Measurements from ENCODE around the gene THSD4.

DNA sequence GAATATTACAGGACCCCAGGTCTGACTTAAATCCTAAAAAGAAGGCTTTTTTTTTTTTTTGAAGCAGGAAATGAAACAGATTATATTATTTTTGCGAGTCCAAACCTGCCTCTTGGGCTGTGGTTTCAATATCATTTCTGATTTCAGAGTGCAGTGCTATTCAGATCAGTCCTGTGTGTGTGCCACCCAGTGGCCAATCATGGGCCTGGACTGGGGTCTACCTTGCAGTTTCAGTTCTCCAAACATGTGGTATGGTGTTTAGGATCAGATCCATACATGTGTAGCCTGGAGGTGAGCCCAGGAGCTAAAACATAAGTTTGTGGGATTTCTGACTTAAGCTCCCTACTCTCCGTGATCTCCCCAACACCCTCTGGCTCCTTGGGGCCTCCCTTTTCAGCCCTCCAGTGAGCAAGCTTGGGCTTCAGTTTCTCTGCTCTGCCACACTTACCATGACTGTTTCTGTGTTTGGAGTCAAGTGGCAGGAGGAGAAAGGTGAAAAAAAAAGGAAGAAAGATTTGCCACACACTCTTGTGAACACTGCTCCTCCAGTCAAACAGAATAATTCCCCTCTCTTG, 12.1 kb upstream of the THSD4 start:
- TF ChIP-seq CTCF (IDR thresholded peaks at IDR 0.05; ENCODE audit: insufficient read depth, low read length) (no peak), GABPA (IDR thresholded peaks at IDR 0.05; ENCODE audit: low read depth) (no peak), REST (IDR thresholded peaks at IDR 0.05; ENCODE audit: insufficient replicate concordance, low read depth) (no peak), POLR2AphosphoS5 (IDR thresholded peaks at IDR 0.05; ENCODE audit: low read depth) (no peak)

Measured in HL-60 (cell line).